HUES48 (cell line): ENCODE results near the gene OXCT1.

Experiments
- H3K27ac ChIP-seq: one replicate; pipeline ENCODE4 v1.7.0; 2013; ENCODE audit warnings: low read depth, low read length, inconsistent platforms
- H3K27me3 ChIP-seq: 2 replicates; pipeline ENCODE4 v1.6.1; 2013; ENCODE audit warnings: mild to moderate bottlenecking, low read length; ENCODE audit not compliant: control insufficient read depth, insufficient read depth
- H3K36me3 ChIP-seq: 2 replicates; pipeline ENCODE4 v1.6.1; 2013; ENCODE audit warnings: low read length; ENCODE audit not compliant: control insufficient read depth, insufficient read depth
- H3K4me1 ChIP-seq: 2 replicates; pipeline ENCODE4 v1.6.1; 2013; ENCODE audit warnings: mild to moderate bottlenecking, low read length; ENCODE audit not compliant: control insufficient read depth, insufficient read depth
- H3K4me3 ChIP-seq: 2 replicates; pipeline ENCODE4 v1.5.1; 2013; ENCODE audit warnings: mild to moderate bottlenecking, low read depth, low read length
- H3K9ac ChIP-seq: 2 replicates; pipeline ENCODE4 v1.6.1; 2013; ENCODE audit warnings: mild to moderate bottlenecking, low read depth, low read length, moderate library complexity
- H3K9me3 ChIP-seq: 2 replicates; pipeline ENCODE4 v1.6.1; 2013; ENCODE audit warnings: low read length; ENCODE audit not compliant: control insufficient read depth, insufficient read depth

Gene OXCT1

DNA sequence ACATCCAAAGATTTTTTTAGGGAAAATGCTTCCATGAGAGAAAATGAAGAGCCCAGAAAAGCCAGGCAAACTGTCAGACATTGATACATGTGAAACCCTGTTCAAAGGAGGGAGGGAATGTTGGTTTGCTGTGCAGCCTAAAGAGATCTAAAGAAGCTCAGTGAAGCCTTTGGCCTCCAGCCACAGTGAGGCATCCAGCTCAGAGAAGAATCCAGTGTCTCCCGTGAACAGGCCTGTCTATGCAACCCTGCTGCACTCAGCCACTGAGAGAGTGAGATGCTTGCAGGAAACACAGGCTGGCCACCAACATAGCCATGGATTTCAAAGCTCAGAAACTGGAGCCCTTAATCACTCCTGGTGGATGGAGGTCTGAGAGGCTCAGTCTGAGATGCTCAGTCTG, 188.4 kb downstream of the OXCT1 start:
- Histone ChIP-seq H3K4me1 (0 out of 2 replicates have a peak, but pooled peaks cover 2% of the 10 kb centered on the region), H3K27me3 (no peaks in the 10 kb centered on the region), H3K36me3 (no peaks in the 10 kb centered on the region), H3K9me3 (0 out of 2 replicates have a peak, but pooled peaks cover 5% of the 10 kb centered on the region), H3K9ac (no peak overlapping the region), H3K4me3 (no peak overlapping the region), H3K27ac (no peak overlapping the region)
